Caco-2 (cell line): Measurements from ENCODE around the gene KIF6. TPM values are rescaled to one million over a fixed set of nuclear protein-coding genes. Genes with fewer than 3 reads are reported as not detected.

Experiments
- BruUV-seq: library from RNA; stranded (reverse); fragments of 400-500 nt; replicated peaks from 2 replicates; lab custom pipeline; 2021; lab: Mats Ljungman, UMichigan
- CTCF ChIA-PET: fragments of 300-600 bp; sonication (Branson Sonifier 250); formaldehyde crosslinking; loops from one replicate; lab custom pipeline; 2022; ENCODE audit warnings: antibody characterized with exemption; lab: Charles Lee
- POLR2A ChIA-PET: fragments of 300-600 bp; sonication (Branson Sonifier 250); formaldehyde crosslinking; loops from one replicate; lab custom pipeline; 2022; ENCODE audit warnings: antibody characterized with exemption; lab: Charles Lee
- DNase-seq, 2 experiments: peaks; one replicate each; pipeline versions ENCODE4 v3.0.0 to v3.0.0-alpha.2; 2020 to 2022
- H3K27me3 ChIP-seq: replicated peaks from 2 replicates; pipeline ENCODE4 v1.6.0; 2011; ENCODE audit warnings: low read length; ENCODE audit not compliant: control insufficient read depth, insufficient read depth
- H3K36me3 ChIP-seq: 2 replicates; pipeline ENCODE4 v1.5.1; 2011; ENCODE audit warnings: low read length; ENCODE audit not compliant: control insufficient read depth, insufficient read depth
- H3K4me1 ChIP-seq: fragments of 250-450 bp; sonication (Bioruptor Pico); 2 replicates; pipeline ENCODE4 v1.5.1; 2020; ENCODE audit warnings: mild to moderate bottlenecking
- H3K4me3 ChIP-seq: 2 replicates; pipeline ENCODE4 v1.5.1; 2011; ENCODE audit warnings: low read depth, mild to moderate bottlenecking, control low read depth, low read length
- H3K9me3 ChIP-seq: fragments of 250-450 bp; sonication (Bioruptor Pico); 2 replicates; pipeline ENCODE4 v1.5.1; 2020; ENCODE audit warnings: mild to moderate bottlenecking, moderate library complexity
- H3K27ac Mint-ChIP-seq: one replicate; pipeline ENCODE4 v1.8.0; 2022; ENCODE audit warnings: mixed read lengths; ENCODE audit not compliant: unreplicated experiment
- H3K27me3 Mint-ChIP-seq: one replicate; pipeline ENCODE4 v1.8.0; 2022; ENCODE audit warnings: mixed read lengths; ENCODE audit not compliant: insufficient read depth, unreplicated experiment
- H3K36me3 Mint-ChIP-seq: one replicate; pipeline ENCODE4 v1.8.0; 2022; ENCODE audit warnings: mild to moderate bottlenecking, mixed read lengths; ENCODE audit not compliant: insufficient read depth, unreplicated experiment
- H3K4me1 Mint-ChIP-seq: one replicate; pipeline ENCODE4 v1.8.0; 2022; ENCODE audit warnings: low read depth, mixed read lengths; ENCODE audit not compliant: unreplicated experiment
- H3K4me3 Mint-ChIP-seq: one replicate; pipeline ENCODE4 v1.8.0; 2022; ENCODE audit warnings: mild to moderate bottlenecking, moderate library complexity, mixed read lengths; ENCODE audit not compliant: unreplicated experiment
- H3K9me3 Mint-ChIP-seq: one replicate; pipeline ENCODE4 v1.8.0; 2022; ENCODE audit warnings: mixed read lengths; ENCODE audit not compliant: unreplicated experiment
- intact Hi-C: fragments of 100-400 bp; cut with micrococcal nuclease; formaldehyde crosslinking; loops from one replicate; pipeline ENCODE4 v1.10.0; 2022; ENCODE audit not compliant: unreplicated experiment
- total RNA-seq: library from RNA; stranded (reverse); gene quantifications from 2 replicates; pipeline ENCODE4 v1.2.3, GENCODE V29; 2022
- TF ChIP-seq, protein P1 (sequence below), 2 experiments: fragments of 200-600 bp in 1 of 2; IDR thresholded peaks; 1 replicate in 1 of 2; 2 replicates in 1 of 2; pipeline versions ENCODE4 v1.5.1 to v1.8.0; 2011 to 2022; ENCODE audit warnings: antibody characterized with exemption in 1 of 2, control low read depth in 1 of 2, inconsistent platforms in 1 of 2, low read depth in 1 of 2, low read length in 1 of 2, mild to moderate bottlenecking in 1 of 2, moderate library complexity in 1 of 2; ENCODE audit not compliant: insufficient read depth in 1 of 2, severe bottlenecking in 1 of 2, unreplicated experiment in 1 of 2

The KIF6 gene
- total RNA-seq, 1 experiment from 2014 or later = not detected

DNA sequence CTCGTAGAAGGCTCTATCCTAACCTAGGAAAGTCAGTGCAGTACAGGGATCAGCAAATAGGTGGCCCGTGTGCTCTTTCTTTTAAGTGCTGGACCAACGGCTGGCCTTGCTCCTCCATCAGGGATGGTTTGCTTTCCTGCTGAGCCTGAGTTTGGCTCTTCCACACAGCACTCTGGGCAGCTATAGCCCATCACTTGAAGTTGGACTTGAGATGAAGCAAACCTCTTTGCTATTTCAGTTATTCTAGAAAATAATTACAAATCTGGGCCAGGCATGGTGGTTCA, 335.8 kb downstream of the KIF6 start:
- CTCF ChIA-PET = no interaction called here
- H3K27me3 ChIP-seq = no peaks in the 10 kb centered on the region
- H3K9me3 ChIP-seq = no peaks in the 10 kb centered on the region
- Mint-ChIP-seq H3K4me3 (no peak overlapping the region), H3K36me3 (no peaks in the 10 kb centered on the region), H3K4me1 (no peaks in the 10 kb centered on the region), H3K27me3 (peaks cover 26% of the 10 kb centered on the region), H3K9me3 (no peaks in the 10 kb centered on the region), H3K27ac (no peak overlapping the region)
- BruUV-seq = no TSS peak
- intact Hi-C loops = no loop called here
- DNase-seq = no peak
- TF ChIP-seq, protein P1, sequence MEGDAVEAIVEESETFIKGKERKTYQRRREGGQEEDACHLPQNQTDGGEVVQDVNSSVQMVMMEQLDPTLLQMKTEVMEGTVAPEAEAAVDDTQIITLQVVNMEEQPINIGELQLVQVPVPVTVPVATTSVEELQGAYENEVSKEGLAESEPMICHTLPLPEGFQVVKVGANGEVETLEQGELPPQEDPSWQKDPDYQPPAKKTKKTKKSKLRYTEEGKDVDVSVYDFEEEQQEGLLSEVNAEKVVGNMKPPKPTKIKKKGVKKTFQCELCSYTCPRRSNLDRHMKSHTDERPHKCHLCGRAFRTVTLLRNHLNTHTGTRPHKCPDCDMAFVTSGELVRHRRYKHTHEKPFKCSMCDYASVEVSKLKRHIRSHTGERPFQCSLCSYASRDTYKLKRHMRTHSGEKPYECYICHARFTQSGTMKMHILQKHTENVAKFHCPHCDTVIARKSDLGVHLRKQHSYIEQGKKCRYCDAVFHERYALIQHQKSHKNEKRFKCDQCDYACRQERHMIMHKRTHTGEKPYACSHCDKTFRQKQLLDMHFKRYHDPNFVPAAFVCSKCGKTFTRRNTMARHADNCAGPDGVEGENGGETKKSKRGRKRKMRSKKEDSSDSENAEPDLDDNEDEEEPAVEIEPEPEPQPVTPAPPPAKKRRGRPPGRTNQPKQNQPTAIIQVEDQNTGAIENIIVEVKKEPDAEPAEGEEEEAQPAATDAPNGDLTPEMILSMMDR (IDR thresholded peaks at IDR 0.05; ENCODE audit: insufficient read depth in 1 of 2, low read depth in 1 of 2, low read length in 1 of 2, severe bottlenecking in 1 of 2, unreplicated experiment in 1 of 2) = no peak
- H3K36me3 ChIP-seq = no peaks in the 10 kb centered on the region
- no peak overlapping the region for H3K4me3 ChIP-seq
- no peaks in the 10 kb centered on the region for H3K4me1 ChIP-seq
- POLR2A ChIA-PET = no interaction called here

DNA sequence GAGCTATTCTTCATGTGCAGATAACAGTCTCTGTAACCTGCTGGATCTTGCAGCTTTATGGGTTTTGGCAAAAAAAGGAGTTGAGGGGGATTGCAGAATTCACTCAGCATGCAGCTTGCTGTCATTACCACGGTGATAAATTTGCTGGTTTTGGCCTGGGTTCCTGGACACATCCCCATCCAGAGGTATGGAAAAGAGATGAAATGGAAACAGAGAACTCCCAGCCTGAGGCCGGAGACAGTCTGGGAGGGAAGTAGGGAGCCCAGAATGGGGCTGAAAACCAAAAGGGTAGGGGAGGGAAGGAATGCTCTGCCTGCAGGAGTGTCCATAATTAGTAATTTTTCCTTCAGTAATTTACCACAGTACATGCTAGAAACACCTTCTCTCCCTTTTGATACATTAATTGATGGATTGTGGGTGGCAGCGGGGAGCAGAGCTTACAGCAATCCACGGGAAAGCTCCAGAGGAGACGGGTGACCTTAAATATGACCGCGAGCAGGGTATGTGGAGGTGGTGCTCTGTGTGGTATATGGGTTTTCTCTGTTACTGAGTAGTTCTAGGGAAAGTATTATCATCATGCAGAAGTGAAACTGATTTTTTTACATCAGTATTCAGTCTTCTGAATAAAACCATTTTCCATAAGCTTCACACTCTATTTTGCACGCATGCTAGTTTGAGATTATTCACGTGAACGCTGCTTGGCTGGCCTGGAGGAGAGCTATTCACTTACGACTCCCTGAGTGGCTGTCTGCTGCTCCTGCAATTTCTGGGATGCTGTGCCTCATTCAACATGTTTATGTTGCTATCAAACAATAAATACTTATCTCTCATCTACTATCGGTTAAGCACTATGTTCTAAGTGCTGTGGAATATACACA, 336.4 kb downstream of the KIF6 start:
- H3K4me1 ChIP-seq = no peaks in the 10 kb centered on the region
- Mint-ChIP-seq H3K27me3 (peaks cover 25% of the 10 kb centered on the region), H3K27ac (no peak overlapping the region), H3K4me3 (no peak overlapping the region), H3K9me3 (no peaks in the 10 kb centered on the region), H3K4me1 (no peaks in the 10 kb centered on the region), H3K36me3 (no peaks in the 10 kb centered on the region)
- no peaks in the 10 kb centered on the region for H3K9me3 ChIP-seq
- no peak for DNase-seq
- ChIA-PET CTCF (no interaction called here), POLR2A (no interaction called here)
- no peaks in the 10 kb centered on the region for H3K27me3 ChIP-seq
- BruUV-seq = no TSS peak
- H3K4me3 ChIP-seq = no peak overlapping the region
- intact Hi-C loops = no loop called here
- TF ChIP-seq, protein P1 (IDR thresholded peaks at IDR 0.05; ENCODE audit: insufficient read depth in 1 of 2, low read depth in 1 of 2, low read length in 1 of 2, severe bottlenecking in 1 of 2, unreplicated experiment in 1 of 2) = no peak
- no peaks in the 10 kb centered on the region for H3K36me3 ChIP-seq

DNA sequence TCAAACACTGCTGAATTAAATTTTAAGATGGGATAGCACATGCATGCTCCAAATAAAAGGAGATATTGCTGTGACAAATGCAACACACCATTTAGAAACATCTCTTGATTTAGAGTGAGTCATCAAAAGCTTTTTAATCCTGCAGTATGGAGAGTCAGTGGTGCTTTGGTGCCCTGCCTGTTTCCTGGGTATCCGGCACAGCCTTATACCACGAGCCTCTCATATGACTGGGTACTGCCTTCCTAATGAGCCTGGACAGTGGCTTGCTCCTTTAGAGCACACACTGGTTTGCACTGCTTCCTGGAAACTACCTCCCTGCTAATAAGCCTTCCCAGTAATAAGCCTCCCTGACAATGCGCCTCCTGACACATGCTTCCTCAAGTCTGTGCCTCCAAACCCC, 337.4 kb downstream of the KIF6 start:
- TF ChIP-seq, protein P1 (IDR thresholded peaks at IDR 0.05; ENCODE audit: insufficient read depth in 1 of 2, low read depth in 1 of 2, low read length in 1 of 2, severe bottlenecking in 1 of 2, unreplicated experiment in 1 of 2) = no peak
- POLR2A ChIA-PET = no interaction called here

More for the DNA sequence above, 337.4 kb downstream of the KIF6 start:
- no peak for DNase-seq
- Histone ChIP-seq H3K27me3 (no peaks in the 10 kb centered on the region), H3K9me3 (no peaks in the 10 kb centered on the region), H3K4me3 (no peak overlapping the region), H3K36me3 (no peaks in the 10 kb centered on the region), H3K4me1 (no peaks in the 10 kb centered on the region)
- H3K27me3 Mint-ChIP-seq = peaks cover 20% of the 10 kb centered on the region
- no peaks in the 10 kb centered on the region for H3K36me3 Mint-ChIP-seq
- CTCF ChIA-PET = no interaction called here
- H3K4me1 Mint-ChIP-seq = no peaks in the 10 kb centered on the region
- H3K9me3 Mint-ChIP-seq = no peaks in the 10 kb centered on the region
- no TSS peak for BruUV-seq
- intact Hi-C loops = no loop called here
- no peak overlapping the region for H3K4me3 Mint-ChIP-seq
- no peak overlapping the region for H3K27ac Mint-ChIP-seq
